Measurements from ENCODE around the gene OR10D3.
"Not testable (repeated sequence)": the region's sequence is repeated elsewhere in the genome, so short reads cannot be mapped to it uniquely, and the experiment has no call there.

DNA sequence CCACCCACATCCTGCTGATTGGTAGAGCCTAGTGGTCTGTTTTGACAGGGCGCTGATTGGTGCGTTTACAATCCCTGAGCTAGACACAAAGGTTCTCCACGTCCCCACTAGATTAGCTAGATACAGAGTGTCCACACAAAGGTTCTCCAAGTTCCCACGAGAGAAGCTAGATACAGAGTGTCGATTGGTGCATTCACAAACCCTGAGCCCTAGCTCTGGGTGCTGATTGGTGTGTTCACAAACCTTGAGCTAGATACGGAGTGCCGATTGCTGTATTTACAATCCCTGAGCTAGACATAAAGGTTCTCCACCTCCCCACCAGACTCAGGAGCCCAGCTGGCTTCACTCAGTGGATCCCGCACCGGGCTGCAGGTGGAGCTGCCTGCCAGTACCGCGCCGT lies 12.8 kb upstream of the OR10D3 start:
- not testable (repeated sequence) for TF ChIP-seq CTCF, POLR2A (IDR thresholded peaks at IDR 0.05)

Data from adrenal gland (tissue), 5 donors.